Smooth muscle cell (in vitro differentiated cells): ENCODE results near the gene PRND. TPM values are rescaled to one million over a fixed set of nuclear protein-coding genes. Genes with fewer than 3 reads are reported as not detected.

Source experiments
- DNase-seq: peaks from one replicate; lab custom pipeline; 2025; ENCODE audit not compliant: unreplicated experiment; lab: John Stamatoyannopoulos, UW
- H2AFZ ChIP-seq: fragments of 200-600 bp; sonication (generic); 2 replicates; pipeline ENCODE4 v1.6.0; 2016; ENCODE audit warnings: antibody characterized with exemption, low read depth, mild to moderate bottlenecking
- H3F3A ChIP-seq: fragments of 200-600 bp; sonication (generic); 2 replicates; pipeline ENCODE4 v1.6.0; 2017; ENCODE audit warnings: antibody characterized with exemption, low read depth
- H3K27ac ChIP-seq: fragments of 200-600 bp; sonication (generic); 2 replicates; pipeline ENCODE4 v1.5.1; 2016; ENCODE audit warnings: low read depth, mild to moderate bottlenecking
- H3K27me3 ChIP-seq: fragments of 200-600 bp; sonication (generic); 2 replicates; pipeline ENCODE4 v1.6.1; 2016; ENCODE audit warnings: low read depth, mild to moderate bottlenecking
- H3K36me3 ChIP-seq: fragments of 200-600 bp; sonication (generic); 2 replicates; pipeline ENCODE4 v1.5.1; 2016; ENCODE audit warnings: low read depth
- H3K4me1 ChIP-seq: fragments of 200-600 bp; sonication (generic); 2 replicates; pipeline ENCODE4 v1.5.1; 2016; ENCODE audit warnings: low read depth
- H3K4me2 ChIP-seq: fragments of 200-600 bp; sonication (generic); 2 replicates; pipeline ENCODE4 v1.6.0; 2016; ENCODE audit warnings: mild to moderate bottlenecking
- H3K4me3 ChIP-seq: fragments of 200-600 bp; sonication (generic); 2 replicates; pipeline ENCODE4 v1.5.1; 2016; ENCODE audit warnings: mild to moderate bottlenecking
- H3K79me2 ChIP-seq: fragments of 200-600 bp; sonication (generic); 2 replicates; pipeline ENCODE4 v1.6.0; 2016; ENCODE audit warnings: low read depth, mild to moderate bottlenecking
- H3K9ac ChIP-seq: fragments of 200-600 bp; sonication (generic); 2 replicates; pipeline ENCODE4 v1.6.0; 2016; ENCODE audit warnings: low read depth
- H3K9me3 ChIP-seq: fragments of 200-600 bp; sonication (generic); replicated peaks from 2 replicates; pipeline ENCODE4 v1.5.1; 2016; ENCODE audit warnings: low read depth
- H4K20me1 ChIP-seq: fragments of 200-600 bp; sonication (generic); 2 replicates; pipeline ENCODE4 v1.6.0; 2016; ENCODE audit warnings: low read depth
- CTCF ChIP-seq: fragments of 200-600 bp; sonication (generic); IDR thresholded peaks from 2 replicates; pipeline ENCODE4 v1.5.1; 2017; ENCODE audit warnings: borderline replicate concordance, mild to moderate bottlenecking, antibody characterized with exemption; ENCODE audit not compliant: insufficient read depth, poor library complexity, severe bottlenecking
- WGBS: methylation state at CpG from one replicate; pipeline ENCODE4 v1.1.7; 2016; ENCODE audit warnings: low lambda C conversion rate; 5-methylcytosine and 5-hydroxymethylcytosine counted together
- polyA plus RNA-seq: library from polyadenylated mRNA; unstranded; fragments of >200 nt; fragmentation: Nextera tagmentation; extraction: Ambion mirVana; gene quantifications from 2 replicates; pipeline ENCODE4 v1.2.1, GENCODE V29; 2016
- total RNA-seq: library from RNA; depleted of rRNA; stranded (reverse); fragments of >200 nt; gene quantifications from 2 replicates; pipeline ENCODE4 v1.2.3, GENCODE V29; 2014

PRND gene
- total and polyA plus RNA-seq, 2 experiments from 2014 or later = not detected

GRCh38 chr20:4740774-4741431, 19.2 kb downstream of the PRND start:
- H3K27ac ChIP-seq = no peak overlapping the region
- H3K79me2 ChIP-seq = no peaks in the 10 kb centered on the region
- no peak overlapping the region for H3K9ac ChIP-seq
- DNase-seq = peak; percentile 9
- H3K9me3 ChIP-seq = no peaks in the 10 kb centered on the region
- 36% methylated on average over 10 of the region's 10 CpGs for WGBS
- H3K4me1 ChIP-seq = no peaks in the 10 kb centered on the region
- H4K20me1 ChIP-seq = no peaks in the 10 kb centered on the region
- H3K4me2 ChIP-seq = no peak overlapping the region
- H3F3A ChIP-seq = no peaks in the 10 kb centered on the region
- no peak overlapping the region for H2AFZ ChIP-seq
- H3K36me3 ChIP-seq = no peaks in the 10 kb centered on the region
- peak; percentile 80 for TF ChIP-seq CTCF
- H3K27me3 ChIP-seq = peaks cover 28% of the 10 kb centered on the region
- no peak overlapping the region for H3K4me3 ChIP-seq

- peaks cover 6% of the 10 kb centered on the region for H3K4me1 ChIP-seq
- no peak overlapping the region for H2AFZ ChIP-seq
- 57% methylated on average over 6 of the region's 6 CpGs for WGBS
- H3K9me3 ChIP-seq = no peaks in the 10 kb centered on the region
- TF ChIP-seq CTCF = no peak
- H3K27ac ChIP-seq = no peak overlapping the region
- no peaks in the 10 kb centered on the region for H3K36me3 ChIP-seq
- peaks cover 47% of the 10 kb centered on the region for H3K27me3 ChIP-seq
- no peak overlapping the region for H3K4me3 ChIP-seq
- H3K9ac ChIP-seq = no peak overlapping the region
- no peaks in the 10 kb centered on the region for H3F3A ChIP-seq
- no peak for DNase-seq
- H4K20me1 ChIP-seq = no peaks in the 10 kb centered on the region
- H3K79me2 ChIP-seq = no peaks in the 10 kb centered on the region
- no peak overlapping the region for H3K4me2 ChIP-seq
Measured at GRCh38 chr20:4748847-4749246, 27.1 kb downstream of the PRND start.

- 81% methylated on average over 4 of the region's 4 CpGs for WGBS
- DNase-seq = no peak
- Histone ChIP-seq H3K36me3 (no peaks in the 10 kb centered on the region), H3K4me1 (peaks cover 6% of the 10 kb centered on the region), H3K4me2 (no peak overlapping the region), H3K27me3 (peaks cover 47% of the 10 kb centered on the region), H3K9ac (no peak overlapping the region), H3K27ac (no peak overlapping the region), H2AFZ (no peak overlapping the region), H3F3A (no peaks in the 10 kb centered on the region), H3K79me2 (no peaks in the 10 kb centered on the region), H3K4me3 (no peak overlapping the region), H3K9me3 (no peaks in the 10 kb centered on the region), H4K20me1 (no peaks in the 10 kb centered on the region)
- no peak for TF ChIP-seq CTCF
Measured at GRCh38 chr20:4749326-4749725, 27.6 kb downstream of the PRND start.

GRCh38 chr20:4750381-4750780, 28.7 kb downstream of the PRND start:
- no peak overlapping the region for H3K27ac ChIP-seq
- H3K79me2 ChIP-seq = no peaks in the 10 kb centered on the region
- H3K9ac ChIP-seq = no peak overlapping the region
- H3K27me3 ChIP-seq = peaks cover 40% of the 10 kb centered on the region
- TF ChIP-seq CTCF = no peak
- H3K4me1 ChIP-seq = peaks cover 6% of the 10 kb centered on the region
- H3K9me3 ChIP-seq = no peaks in the 10 kb centered on the region
- H3F3A ChIP-seq = no peaks in the 10 kb centered on the region
- H4K20me1 ChIP-seq = no peaks in the 10 kb centered on the region
- H3K36me3 ChIP-seq = no peaks in the 10 kb centered on the region
- H3K4me2 ChIP-seq = no peak overlapping the region
- H3K4me3 ChIP-seq = no peak overlapping the region
- no peak for DNase-seq
- H2AFZ ChIP-seq = no peak overlapping the region
- 61% methylated on average over 4 of the region's 4 CpGs for WGBS
